RWPE1 (cell line): ENCODE results near the gene MKKS.
"Not testable (repeated sequence)": the region's sequence is repeated elsewhere in the genome, so short reads cannot be mapped to it uniquely, and the experiment has no call there.

Source experiments
- CTCF ChIA-PET: fragments of 350-600 bp; sonication (Branson Sonifier 250); formaldehyde crosslinking; extraction: SDS; loops from one replicate; lab custom pipeline; 2021; lab: Yijun Ruan, JAX
- POLR2A ChIA-PET: fragments of 400-600 bp; formaldehyde crosslinking; extraction: SDS; loops from one replicate; lab custom pipeline; 2020; ENCODE audit warnings: antibody characterized with exemption; ENCODE audit not compliant: low non-redundant PET; lab: Yijun Ruan, JAX
- DNase-seq: peaks from one replicate; pipeline ENCODE4 v3.0.0; 2012; ENCODE audit warnings: low spot score
- H3K27ac ChIP-seq: fragments of 450-650 bp; 2 replicates; pipeline ENCODE4 v1.5.1; 2017
- CTCF ChIP-seq: fragments of 450-650 bp; conservative IDR thresholded peaks from 2 replicates; pipeline ENCODE4 v1.5.1; 2017; ENCODE audit warnings: low read depth, mild to moderate bottlenecking

Gene MKKS

DNA sequence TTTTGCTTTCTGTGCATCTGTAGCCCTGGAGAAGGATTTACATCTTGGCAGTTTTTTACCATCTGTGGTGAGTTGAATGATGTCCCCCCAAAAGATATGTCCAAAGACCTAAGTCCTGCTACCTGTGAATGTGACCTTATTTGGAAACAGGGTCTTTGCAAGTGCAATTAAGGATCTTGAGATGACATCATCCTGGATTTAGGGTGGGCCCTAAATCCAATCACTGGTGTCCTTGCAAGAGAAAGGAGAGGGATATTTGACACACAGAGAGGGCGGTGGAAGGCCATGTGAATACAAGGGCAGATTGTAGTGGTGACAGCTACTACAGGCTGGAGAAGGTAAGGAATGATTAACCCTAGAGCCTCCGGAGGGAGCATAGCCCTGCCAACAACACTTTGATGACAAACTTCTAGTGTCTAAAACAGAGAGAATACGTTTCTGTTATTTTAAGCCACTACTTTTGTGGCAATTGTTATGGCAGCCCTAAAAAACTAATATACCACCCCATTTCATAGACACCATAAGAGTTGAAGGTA, 35.1 kb downstream of the MKKS start:
- DNase-seq, result no peak
- ChIA-PET POLR2A (no interaction called here), CTCF (no interaction called here)
- no peak overlapping the region for H3K27ac ChIP-seq
- no peak for TF ChIP-seq CTCF

DNA sequence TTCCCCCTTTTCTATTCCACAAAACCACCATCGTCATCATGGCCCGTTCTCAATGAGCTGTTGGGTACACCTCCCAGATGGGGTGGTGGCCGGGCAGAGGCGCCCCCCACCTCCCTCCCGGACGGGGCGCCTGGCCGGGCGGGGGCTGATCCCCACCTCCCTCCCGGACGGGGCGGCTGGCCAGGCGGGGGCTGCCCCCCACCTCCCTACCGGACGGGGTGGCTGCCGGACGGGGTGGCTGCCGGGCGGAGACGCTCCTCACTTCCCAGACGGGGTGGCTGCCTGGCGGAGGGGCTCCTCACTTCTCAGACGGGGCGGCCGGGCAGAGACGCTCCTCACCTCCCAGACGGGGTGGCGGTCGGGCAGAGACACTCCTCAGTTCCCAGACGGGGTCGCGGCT, 39.3 kb downstream of the MKKS start:
- H3K27ac ChIP-seq, POLR2A ChIA-PET, DNase-seq, CTCF ChIA-PET: not testable (repeated sequence)

DNA sequence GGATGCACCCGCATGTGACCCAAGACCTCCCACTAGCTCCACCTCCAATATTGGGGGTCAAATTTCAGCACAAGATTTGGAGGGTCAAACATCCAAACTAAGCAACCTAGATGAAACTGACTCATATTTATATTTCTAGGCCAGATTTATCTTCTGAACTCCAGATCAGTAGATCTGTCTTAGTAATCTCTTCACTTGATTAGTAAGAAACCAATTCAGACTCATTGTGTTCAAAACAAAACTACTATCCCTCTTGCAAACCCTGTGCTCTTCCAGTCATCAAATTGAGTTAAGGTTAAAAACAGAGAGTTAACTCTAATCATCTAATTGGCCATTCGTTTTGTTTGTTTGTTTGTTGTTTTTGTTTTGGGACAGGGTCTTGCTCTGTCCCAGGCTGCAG, 43.3 kb downstream of the MKKS start:
- no peak for DNase-seq
- POLR2A ChIA-PET, result no interaction called here
- CTCF ChIA-PET, result no interaction called here
- no peak overlapping the region for H3K27ac ChIP-seq
- no peak for TF ChIP-seq CTCF

DNA sequence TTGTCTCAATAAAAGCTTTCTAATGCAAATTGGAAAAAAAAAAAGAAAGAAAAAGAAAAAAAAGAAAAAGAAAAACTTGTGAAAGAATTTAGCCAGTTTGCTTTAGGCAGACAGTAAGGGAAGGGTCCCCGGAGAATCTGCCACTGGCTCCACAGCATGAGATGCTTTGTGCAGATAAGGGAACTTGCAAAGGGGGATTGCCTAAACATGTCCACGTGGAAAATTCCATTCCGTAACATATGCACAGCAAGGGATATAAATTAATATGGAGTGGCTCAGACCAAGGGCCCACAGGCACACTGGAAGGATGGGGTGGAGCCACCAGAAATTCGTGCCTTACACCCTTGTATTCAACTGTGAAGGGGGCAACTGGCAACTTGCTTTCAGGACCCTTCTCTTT, 45.4 kb downstream of the MKKS start:
- DNase-seq, result no peak
- CTCF ChIA-PET, result interaction anchor here (0.6 kb wide), 2 partner anchors 388 to 394 kb away, joined by 3 read pairs; no protein-coding TSS in a partner anchor
- H3K27ac ChIP-seq, result no peak overlapping the region
- POLR2A ChIA-PET, result no interaction called here
- no peak for TF ChIP-seq CTCF

- CTCF ChIA-PET, result interaction anchor here (0.6 kb wide), 2 partner anchors 109 to 393 kb away, joined by 3 read pairs; no protein-coding TSS in a partner anchor
- H3K27ac ChIP-seq, result no peak overlapping the region
- no peak for TF ChIP-seq CTCF
- POLR2A ChIA-PET, result no interaction called here
- DNase-seq, result no peak
These were observed 46.3 kb downstream of the MKKS start for GRCh38 chr20:10387686-10388085.

DNA sequence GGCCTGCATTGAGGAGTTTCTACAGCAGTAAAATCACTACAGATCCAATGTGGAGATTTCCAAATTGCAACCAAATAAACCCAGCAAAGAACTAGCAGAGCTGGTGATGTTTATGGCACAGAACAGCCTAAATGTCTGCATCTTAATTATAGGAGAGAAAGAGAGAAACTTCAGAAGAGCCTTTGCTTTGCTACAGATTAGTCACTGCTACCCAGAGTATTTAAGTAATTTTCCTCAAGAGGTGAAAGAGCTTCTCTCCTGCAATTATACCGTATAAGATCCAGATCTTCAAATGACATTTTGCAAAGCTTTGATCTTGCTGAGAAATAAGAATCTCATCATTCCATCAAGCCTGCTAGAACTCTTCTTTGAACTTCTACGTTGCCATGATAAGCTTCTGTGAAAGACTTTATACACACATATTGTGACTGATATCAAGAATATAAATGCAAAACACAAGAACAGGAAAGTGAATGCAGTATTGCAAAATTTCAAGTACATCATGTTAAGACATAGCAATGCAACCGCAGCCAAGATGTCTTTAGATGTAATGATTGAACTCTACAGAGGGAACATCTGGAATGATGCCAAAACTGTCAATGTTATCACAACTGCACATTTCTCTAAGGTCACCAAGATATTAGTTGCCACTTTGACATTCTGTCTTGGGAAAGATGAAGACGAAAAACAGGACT, 48.0 kb downstream of the MKKS start:
- H3K27ac ChIP-seq, result no peak overlapping the region
- TF ChIP-seq CTCF, result no peak
- DNase-seq, result no peak
- POLR2A ChIA-PET, result no interaction called here
- CTCF ChIA-PET, result interaction anchor here (0.6 kb wide), 1 partner anchor 750 kb away, joined by 4 read pairs; no protein-coding TSS in a partner anchor

- TF ChIP-seq CTCF, result no peak; the same call in 1 of the 2 replicates
- CTCF ChIA-PET, result no interaction called here
- no peak for DNase-seq
- POLR2A ChIA-PET, result no interaction called here
- no peak overlapping the region for H3K27ac ChIP-seq
These were observed 52.5 kb downstream of the MKKS start for GRCh38 chr20:10381477-10381876.
